OCI-LY7 (cell line): ENCODE measurements around the gene CD5L. TPM values are rescaled to one million over a fixed set of nuclear protein-coding genes. Genes with fewer than 3 reads are reported as not detected.

Source experiments
- BruUV-seq: library from RNA; stranded (reverse); fragments of 400-500 nt; replicated peaks from 2 replicates; lab custom pipeline; 2021; lab: Mats Ljungman, UMichigan
- CTCF ChIA-PET: fragments of 300-600 bp; sonication (Branson Sonifier 250); formaldehyde crosslinking; loops from one replicate; lab custom pipeline; 2022; ENCODE audit warnings: antibody characterized with exemption; ENCODE audit not compliant: unreplicated experiment; lab: Charles Lee
- POLR2A ChIA-PET: fragments of 300-600 bp; sonication (Branson Sonifier 250); formaldehyde crosslinking; loops from one replicate; lab custom pipeline; 2022; ENCODE audit warnings: antibody characterized with exemption; lab: Charles Lee
- DNase-seq: peaks from one replicate; pipeline ENCODE4 v3.0.0-alpha.2; 2015; ENCODE audit warnings: low spot score
- H2AFZ ChIP-seq: fragments of 200-600 bp; sonication (generic), shearing (Covaris generic); 2 replicates; pipeline ENCODE4 v1.6.1; 2014; ENCODE audit warnings: mild to moderate bottlenecking, antibody characterized with exemption, low read length, moderate library complexity
- H3K27ac ChIP-seq: fragments of 200-600 bp; sonication (generic); 2 replicates; pipeline ENCODE4 v1.5.1; 2014; ENCODE audit warnings: mixed run types, low read depth, mild to moderate bottlenecking, moderate library complexity, low read length, inconsistent platforms; ENCODE audit not compliant: poor library complexity, severe bottlenecking
- H3K36me3 ChIP-seq: fragments of 200-600 bp; sonication (generic); 2 replicates; pipeline ENCODE4 v1.6.1; 2014; ENCODE audit warnings: mild to moderate bottlenecking, antibody characterized with exemption, low read length, moderate library complexity, mixed read lengths; ENCODE audit not compliant: insufficient read depth
- H3K4me1 ChIP-seq: fragments of 200-600 bp; sonication (generic); 2 replicates; pipeline ENCODE4 v1.5.1; 2014; ENCODE audit warnings: mild to moderate bottlenecking, low read length; ENCODE audit not compliant: insufficient read depth, poor library complexity, severe bottlenecking
- H3K4me2 ChIP-seq: fragments of 200-600 bp; sonication (generic); 2 replicates; pipeline ENCODE4 v1.6.1; 2014; ENCODE audit warnings: mild to moderate bottlenecking, low read length
- H3K4me3 ChIP-seq: fragments of 200-600 bp; sonication (generic); 2 replicates; pipeline ENCODE4 v1.5.1; 2014; ENCODE audit warnings: mild to moderate bottlenecking, low read depth, low read length; ENCODE audit not compliant: poor library complexity, severe bottlenecking
- H3K79me2 ChIP-seq: fragments of 200-600 bp; sonication (generic); 2 replicates; pipeline ENCODE4 v1.6.1; 2016; ENCODE audit warnings: low read depth, mild to moderate bottlenecking, low read length, moderate library complexity, mixed read lengths; ENCODE audit not compliant: insufficient read depth
- H3K9me2 ChIP-seq: fragments of 200-600 bp; sonication (generic); 2 replicates; pipeline ENCODE4 v1.6.1; 2016; ENCODE audit warnings: mild to moderate bottlenecking, low read length, mixed read lengths; ENCODE audit not compliant: insufficient read depth
- H3K9me3 ChIP-seq: fragments of 200-600 bp; sonication (generic); 2 replicates; pipeline ENCODE4 v1.6.1; 2014; ENCODE audit warnings: mild to moderate bottlenecking, mixed run types, low read length, mixed read lengths
- H4K20me1 ChIP-seq: fragments of 200-600 bp; sonication (generic); 2 replicates; pipeline ENCODE4 v1.6.1; 2014; ENCODE audit warnings: mild to moderate bottlenecking, antibody characterized with exemption, low read length, moderate library complexity, mixed read lengths; ENCODE audit not compliant: insufficient read depth
- EZH2phosphoT487 ChIP-seq: fragments of 200-600 bp; sonication (generic); IDR thresholded peaks from 2 replicates; pipeline ENCODE4 v1.6.1; 2018; ENCODE audit warnings: low read depth, borderline replicate concordance, mild to moderate bottlenecking, mixed run types, antibody characterized with exemption, low read length, moderate library complexity, mixed read lengths
- intact Hi-C: fragments of 100-400 bp; cut with micrococcal nuclease; formaldehyde crosslinking; loops from one replicate; pipeline ENCODE4 v1.10.0; 2022; ENCODE audit not compliant: unreplicated experiment
- total RNA-seq, 2 experiments: library from RNA; depleted of rRNA in 1 of 2; stranded (reverse); fragments of >200 nt in 1 of 2; shearing (Covaris generic) in 1 of 2; gene quantifications; 2 replicates each; pipeline ENCODE4 v1.2.3, GENCODE V29; 2014 to 2022
- TF ChIP-seq, protein P1 (sequence below): fragments of 200-600 bp; sonication (generic); conservative IDR thresholded peaks from 2 replicates; pipeline ENCODE4 v1.5.1; 2014; ENCODE audit warnings: mild to moderate bottlenecking, antibody characterized with exemption, low read length, moderate library complexity, mixed read lengths

The CD5L gene
- total RNA-seq, 2 experiments from 2014 or later = not detected

DNA sequence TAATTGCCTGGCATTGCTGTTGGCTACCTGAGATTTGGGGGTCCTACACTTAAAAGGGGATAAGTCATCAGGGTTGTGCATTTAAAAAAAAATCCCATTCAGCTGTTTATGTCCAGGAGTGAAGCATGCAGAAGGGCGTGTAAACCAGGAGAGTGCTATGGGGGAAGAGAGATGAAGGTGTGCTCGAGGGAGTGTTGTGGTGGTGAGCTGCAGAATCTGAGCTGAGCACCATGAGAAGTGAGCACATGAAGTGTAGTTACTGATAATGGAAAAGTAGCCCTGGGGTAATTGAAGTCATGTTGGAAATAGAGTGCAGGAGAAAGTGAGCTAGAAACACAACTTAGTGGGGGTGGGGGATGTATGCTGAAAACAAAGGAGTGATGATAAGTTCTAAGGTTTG is 22.4 kb downstream of the CD5L start:
- Histone ChIP-seq H4K20me1 (no peaks in the 10 kb centered on the region), H3K4me3 (peak overlapping the region; percentile 69), H3K4me2 (peak overlapping the region; percentile 83), H2AFZ (peak overlapping the region; percentile 66; the same call in 1 of the 2 replicates), H3K36me3 (peaks cover 22% of the 10 kb centered on the region), H3K9me2 (no peaks in the 10 kb centered on the region), H3K4me1 (peaks cover 71% of the 10 kb centered on the region), H3K9me3 (peaks cover 22% of the 10 kb centered on the region; the same call in 1 of the 2 replicates), H3K79me2 (peaks cover 47% of the 10 kb centered on the region), H3K27ac (peak overlapping the region; percentile 85)
- intact Hi-C loops = loop anchor here (1.0 to 2.0 kb wide), 2 partner anchors 13 to 30 kb away; no protein-coding TSS in a partner anchor
- POLR2A ChIA-PET = interaction anchor here (0.7 to 6.6 kb wide), 11 partner anchors 11 to 308 kb away, joined by 3 to 71 read pairs (median 4); partner anchors contain the start of genes FCRL2 and FCRL5
- no TSS peak for BruUV-seq
- TF ChIP-seq, protein P1, sequence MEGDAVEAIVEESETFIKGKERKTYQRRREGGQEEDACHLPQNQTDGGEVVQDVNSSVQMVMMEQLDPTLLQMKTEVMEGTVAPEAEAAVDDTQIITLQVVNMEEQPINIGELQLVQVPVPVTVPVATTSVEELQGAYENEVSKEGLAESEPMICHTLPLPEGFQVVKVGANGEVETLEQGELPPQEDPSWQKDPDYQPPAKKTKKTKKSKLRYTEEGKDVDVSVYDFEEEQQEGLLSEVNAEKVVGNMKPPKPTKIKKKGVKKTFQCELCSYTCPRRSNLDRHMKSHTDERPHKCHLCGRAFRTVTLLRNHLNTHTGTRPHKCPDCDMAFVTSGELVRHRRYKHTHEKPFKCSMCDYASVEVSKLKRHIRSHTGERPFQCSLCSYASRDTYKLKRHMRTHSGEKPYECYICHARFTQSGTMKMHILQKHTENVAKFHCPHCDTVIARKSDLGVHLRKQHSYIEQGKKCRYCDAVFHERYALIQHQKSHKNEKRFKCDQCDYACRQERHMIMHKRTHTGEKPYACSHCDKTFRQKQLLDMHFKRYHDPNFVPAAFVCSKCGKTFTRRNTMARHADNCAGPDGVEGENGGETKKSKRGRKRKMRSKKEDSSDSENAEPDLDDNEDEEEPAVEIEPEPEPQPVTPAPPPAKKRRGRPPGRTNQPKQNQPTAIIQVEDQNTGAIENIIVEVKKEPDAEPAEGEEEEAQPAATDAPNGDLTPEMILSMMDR = no peak
- no peak for TF ChIP-seq EZH2phosphoT487
- CTCF ChIA-PET = interaction anchor here (0.7 to 0.9 kb wide), 3 partner anchors 15 to 37 kb away, joined by 3 read pairs; no protein-coding TSS in a partner anchor
- DNase-seq = peak; percentile 30

DNA sequence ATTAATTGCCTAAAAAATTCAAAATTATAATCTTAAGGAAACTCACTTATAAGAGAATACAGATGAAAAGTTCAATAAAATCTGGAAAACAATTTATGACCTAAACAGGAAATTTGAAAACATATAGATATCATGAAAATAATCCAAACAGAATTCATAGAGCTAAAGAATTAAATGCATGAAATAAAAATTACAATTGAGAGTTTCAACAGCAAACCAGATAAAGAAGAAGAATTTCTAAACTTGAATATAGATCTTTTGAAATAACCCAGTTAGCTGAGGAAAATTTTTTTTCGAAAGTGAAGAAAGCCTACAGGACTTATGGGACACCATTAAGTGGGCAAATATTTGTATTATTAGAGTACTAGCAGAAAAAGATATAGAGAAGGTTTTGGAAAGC is 28.3 kb downstream of the CD5L start:
- peaks cover 55% of the 10 kb centered on the region for H3K9me3 ChIP-seq
- no peaks in the 10 kb centered on the region for H4K20me1 ChIP-seq
- no peak overlapping the region for H2AFZ ChIP-seq
- DNase-seq = peak; percentile 42
- BruUV-seq = no TSS peak
- intact Hi-C loops = no loop called here
- no peak overlapping the region for H3K4me3 ChIP-seq
- H3K9me2 ChIP-seq = no peaks in the 10 kb centered on the region
- peaks cover 75% of the 10 kb centered on the region for H3K4me1 ChIP-seq
- peaks cover 62% of the 10 kb centered on the region for H3K36me3 ChIP-seq
- H3K27ac ChIP-seq = no peak overlapping the region
- ChIA-PET CTCF (interaction anchor here (1.7 kb wide), 1 partner anchor 36 kb away, joined by 3 read pairs; no protein-coding TSS in a partner anchor), POLR2A (interaction anchor here (0.6 to 2.1 kb wide), 5 partner anchors 9 to 75 kb away, joined by 3 to 11 read pairs (median 4); no protein-coding TSS in a partner anchor)
- TF ChIP-seq, protein P1 = no peak
- no peak for TF ChIP-seq EZH2phosphoT487
- H3K79me2 ChIP-seq = peaks cover 100% of the 10 kb centered on the region
- H3K4me2 ChIP-seq = no peak overlapping the region
